A549 (cell line): ENCODE results near the gene SULF2.

ENCODE experiments used
- CTCF ChIP-seq: fragments of >200 bp; sonication (Bioruptor Twin); formaldehyde crosslinking; IDR thresholded peaks from 3 replicates; pipeline ENCODE4 v1.5.1; 2016
- MAX ChIP-seq: IDR thresholded peaks from 2 replicates; pipeline ENCODE4 v1.6.1; 2012
- POLR2A ChIP-seq: IDR thresholded peaks from 2 replicates; pipeline ENCODE4 v1.6.1; 2012; ENCODE audit warnings: mild to moderate bottlenecking, low read length

- no peak for TF ChIP-seq CTCF
- TF ChIP-seq POLR2A: no peak
- TF ChIP-seq MAX: no peak
Measured at GRCh38 chr20:47703748-47704147, 81.5 kb downstream of the SULF2 start.
